ENCODE data around the gene ARVCF.

Gene ARVCF

DNA sequence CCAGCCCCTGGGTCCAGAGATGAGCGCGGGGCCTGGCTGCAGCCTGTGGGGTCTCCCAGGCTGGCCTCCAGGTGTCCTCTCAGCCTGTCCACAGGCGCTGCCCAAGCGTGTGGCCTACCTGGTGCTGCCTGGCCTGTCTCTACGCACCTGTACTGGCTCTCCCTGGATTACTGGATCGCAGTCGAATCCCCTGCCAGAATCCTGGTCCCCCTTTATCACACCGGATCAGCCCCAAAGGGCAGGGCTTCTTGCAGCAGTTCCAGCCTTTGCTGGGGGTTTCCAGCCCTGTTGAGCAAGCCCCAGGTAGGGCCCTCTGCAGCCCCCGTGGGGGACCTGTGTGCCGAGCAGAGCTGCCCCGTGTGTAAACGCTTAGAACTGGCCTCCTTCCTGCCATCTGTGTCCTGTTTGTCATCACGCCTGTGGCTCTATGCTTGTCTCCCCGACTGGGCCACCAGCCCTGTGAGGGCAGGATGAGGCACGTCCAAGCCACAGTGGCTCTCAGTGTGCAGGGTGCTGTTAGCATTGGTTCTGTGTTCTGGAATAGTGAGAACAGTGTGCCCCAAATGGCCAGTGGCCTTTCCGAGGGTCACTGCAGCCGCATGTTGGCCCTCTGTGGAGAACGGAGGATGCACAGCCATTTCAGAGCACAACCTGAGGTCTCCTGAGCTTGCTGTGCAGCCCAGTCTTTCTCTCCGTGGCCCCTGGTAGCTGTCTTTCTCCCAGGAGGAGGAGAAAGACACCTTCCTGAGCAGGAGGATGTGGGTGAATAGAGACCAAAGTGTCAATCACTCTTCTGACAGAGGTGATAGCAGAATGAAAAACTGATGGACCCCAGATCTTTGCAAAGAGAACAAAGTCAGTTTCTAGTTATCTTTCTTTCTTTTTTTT lies 61.1 kb downstream of the ARVCF start:
- no peaks in the 10 kb centered on the region for H3K27me3 ChIP-seq (ENCODE audit: insufficient read depth, low read length)
- no peaks in the 10 kb centered on the region for H3K79me2 ChIP-seq (ENCODE audit: insufficient read depth, low read length)
- no peak overlapping the region for H3K27ac ChIP-seq (ENCODE audit: low read depth, low read length, poor library complexity, severe bottlenecking)
- H3K9me3 ChIP-seq (ENCODE audit: low read length), result no peaks in the 10 kb centered on the region
- no peaks in the 10 kb centered on the region for H3K9me2 ChIP-seq (ENCODE audit: low read depth, low read length)
- no peaks in the 10 kb centered on the region for H4K20me1 ChIP-seq (ENCODE audit: insufficient read depth, low read length)
- no peak overlapping the region for H2AFZ ChIP-seq (ENCODE audit: low read length)
- no peak for TF ChIP-seq EZH2 (IDR thresholded peaks at IDR 0.05; ENCODE audit: borderline replicate concordance, low read length)
- TF ChIP-seq, protein P1, sequence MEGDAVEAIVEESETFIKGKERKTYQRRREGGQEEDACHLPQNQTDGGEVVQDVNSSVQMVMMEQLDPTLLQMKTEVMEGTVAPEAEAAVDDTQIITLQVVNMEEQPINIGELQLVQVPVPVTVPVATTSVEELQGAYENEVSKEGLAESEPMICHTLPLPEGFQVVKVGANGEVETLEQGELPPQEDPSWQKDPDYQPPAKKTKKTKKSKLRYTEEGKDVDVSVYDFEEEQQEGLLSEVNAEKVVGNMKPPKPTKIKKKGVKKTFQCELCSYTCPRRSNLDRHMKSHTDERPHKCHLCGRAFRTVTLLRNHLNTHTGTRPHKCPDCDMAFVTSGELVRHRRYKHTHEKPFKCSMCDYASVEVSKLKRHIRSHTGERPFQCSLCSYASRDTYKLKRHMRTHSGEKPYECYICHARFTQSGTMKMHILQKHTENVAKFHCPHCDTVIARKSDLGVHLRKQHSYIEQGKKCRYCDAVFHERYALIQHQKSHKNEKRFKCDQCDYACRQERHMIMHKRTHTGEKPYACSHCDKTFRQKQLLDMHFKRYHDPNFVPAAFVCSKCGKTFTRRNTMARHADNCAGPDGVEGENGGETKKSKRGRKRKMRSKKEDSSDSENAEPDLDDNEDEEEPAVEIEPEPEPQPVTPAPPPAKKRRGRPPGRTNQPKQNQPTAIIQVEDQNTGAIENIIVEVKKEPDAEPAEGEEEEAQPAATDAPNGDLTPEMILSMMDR (IDR thresholded peaks at IDR 0.05; ENCODE audit: low read length), result no peak
- H3K4me3 ChIP-seq (ENCODE audit: low read depth, low read length, poor library complexity, severe bottlenecking), result no peak overlapping the region
- no peak overlapping the region for H3K4me2 ChIP-seq (ENCODE audit: low read length)
- H3K9ac ChIP-seq (ENCODE audit: low read length), result no peak overlapping the region
- peaks cover 11% of the 10 kb centered on the region for H3K36me3 ChIP-seq (ENCODE audit: insufficient read depth, low read length)
- no peaks in the 10 kb centered on the region for H3F3A ChIP-seq (ENCODE audit: insufficient read depth, low read length)
- H3K4me1 ChIP-seq (ENCODE audit: insufficient read depth, low read length, severe bottlenecking), result peaks cover 6% of the 10 kb centered on the region

DNA sequence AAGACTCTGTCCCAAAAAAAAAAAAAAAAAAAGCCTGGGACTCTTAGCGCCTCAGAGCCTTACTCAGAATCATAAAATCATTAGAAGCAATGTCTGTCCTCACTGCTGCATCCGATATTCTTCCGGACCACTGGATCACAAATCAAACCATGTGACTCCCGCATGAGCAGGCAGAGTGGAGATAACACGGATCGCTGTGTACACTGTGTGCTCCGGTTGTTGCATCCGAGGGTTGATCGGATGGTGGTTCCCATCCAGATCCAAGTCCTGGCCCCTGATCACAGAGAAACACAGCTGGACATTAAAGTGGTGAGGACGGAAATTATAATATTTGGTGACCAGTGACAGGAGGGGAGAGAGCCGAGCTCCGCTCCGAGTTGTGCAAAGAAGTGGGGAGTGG lies 65.3 kb downstream of the ARVCF start:
- H3K27ac ChIP-seq (ENCODE audit: low read depth, low read length, poor library complexity, severe bottlenecking), result no peak overlapping the region
- peaks cover 27% of the 10 kb centered on the region; the same call in 1 of the 2 replicates for H3K36me3 ChIP-seq (ENCODE audit: insufficient read depth, low read length)
- no peak overlapping the region for H2AFZ ChIP-seq (ENCODE audit: low read length)
- H3K9me3 ChIP-seq (ENCODE audit: low read length), result no peaks in the 10 kb centered on the region
- H3K9ac ChIP-seq (ENCODE audit: low read length), result no peak overlapping the region
- no peaks in the 10 kb centered on the region for H3F3A ChIP-seq (ENCODE audit: insufficient read depth, low read length)
- no peaks in the 10 kb centered on the region for H3K9me2 ChIP-seq (ENCODE audit: low read depth, low read length)
- TF ChIP-seq, protein P1 (IDR thresholded peaks at IDR 0.05; ENCODE audit: low read length), result no peak
- TF ChIP-seq EZH2 (IDR thresholded peaks at IDR 0.05; ENCODE audit: borderline replicate concordance, low read length), result no peak
- H4K20me1 ChIP-seq (ENCODE audit: insufficient read depth, low read length), result no peaks in the 10 kb centered on the region
- no peaks in the 10 kb centered on the region for H3K79me2 ChIP-seq (ENCODE audit: insufficient read depth, low read length)
- no peak overlapping the region for H3K4me3 ChIP-seq (ENCODE audit: low read depth, low read length, poor library complexity, severe bottlenecking)
- no peaks in the 10 kb centered on the region for H3K27me3 ChIP-seq (ENCODE audit: insufficient read depth, low read length)
- peaks cover 4% of the 10 kb centered on the region for H3K4me1 ChIP-seq (ENCODE audit: insufficient read depth, low read length, severe bottlenecking)
- H3K4me2 ChIP-seq (ENCODE audit: low read length), result no peak overlapping the region

DNA sequence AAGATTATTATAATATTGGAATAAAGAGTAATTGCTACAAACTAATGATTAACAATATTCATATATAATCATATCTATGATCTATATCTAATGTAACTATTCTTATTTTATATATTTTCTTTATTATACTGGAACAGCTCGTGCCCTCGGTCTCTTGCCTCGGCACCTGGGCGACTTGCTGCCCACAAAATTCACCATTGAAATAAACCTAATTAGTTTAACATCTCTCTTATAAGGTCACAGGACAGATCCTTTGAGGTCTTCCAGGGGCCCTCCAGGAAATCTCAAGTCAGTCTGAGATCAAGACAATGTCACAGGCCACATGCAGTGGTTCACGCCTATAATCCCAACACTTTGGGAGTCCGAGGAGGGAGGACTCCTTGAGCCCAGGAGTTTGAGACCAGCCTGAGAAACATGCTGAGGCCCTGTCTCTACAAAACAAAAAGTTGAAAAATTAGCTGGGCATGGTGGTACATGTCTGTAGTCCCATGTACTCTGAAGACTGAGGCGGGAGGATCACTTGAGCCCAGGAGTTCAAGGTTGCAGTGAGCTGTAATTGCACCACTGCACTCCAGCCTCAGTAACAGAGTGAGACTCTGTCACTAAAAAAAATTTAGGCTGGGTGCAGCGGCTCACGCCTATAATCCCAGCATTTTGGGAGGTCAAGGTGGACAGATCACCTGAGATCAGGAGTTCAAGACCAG lies 68.4 kb downstream of the ARVCF start:
- no peaks in the 10 kb centered on the region for H3K9me2 ChIP-seq (ENCODE audit: low read depth, low read length)
- peaks cover 2% of the 10 kb centered on the region for H3K79me2 ChIP-seq (ENCODE audit: insufficient read depth, low read length)
- H3K9ac ChIP-seq (ENCODE audit: low read length), result no peak overlapping the region
- H3K27ac ChIP-seq (ENCODE audit: low read depth, low read length, poor library complexity, severe bottlenecking), result no peak overlapping the region
- no peaks in the 10 kb centered on the region for H3K27me3 ChIP-seq (ENCODE audit: insufficient read depth, low read length)
- no peak overlapping the region for H3K4me3 ChIP-seq (ENCODE audit: low read depth, low read length, poor library complexity, severe bottlenecking)
- H3F3A ChIP-seq (ENCODE audit: insufficient read depth, low read length), result no peaks in the 10 kb centered on the region
- H3K4me2 ChIP-seq (ENCODE audit: low read length), result no peak overlapping the region
- TF ChIP-seq, protein P1 (IDR thresholded peaks at IDR 0.05; ENCODE audit: low read length), result no peak
- TF ChIP-seq EZH2 (IDR thresholded peaks at IDR 0.05; ENCODE audit: borderline replicate concordance, low read length), result no peak
- no peak overlapping the region for H2AFZ ChIP-seq (ENCODE audit: low read length)
- H4K20me1 ChIP-seq (ENCODE audit: insufficient read depth, low read length), result no peaks in the 10 kb centered on the region
- no peaks in the 10 kb centered on the region for H3K9me3 ChIP-seq (ENCODE audit: low read length)
- H3K36me3 ChIP-seq (ENCODE audit: insufficient read depth, low read length), result peaks cover 27% of the 10 kb centered on the region; the same call in 1 of the 2 replicates
- peaks cover 13% of the 10 kb centered on the region for H3K4me1 ChIP-seq (ENCODE audit: insufficient read depth, low read length, severe bottlenecking)

All from OCI-LY1 (cell line).